A549 (cell line): Measurements from ENCODE around the gene CHST2. TPM values are rescaled to one million over a fixed set of nuclear protein-coding genes. Genes with fewer than 3 reads are reported as not detected.

Experiments
- ATAC-seq, 2 experiments: fragments of 200-7000 bp in 1 of 2; fragments of >200 bp in 1 of 2; cut with Nextera tagmentation in 1 of 2; cut with Tn5 transposase in 1 of 2; 3 replicates each; pipeline versions ENCODE4 v1.8.0 to v1.9.1; 2018 to 2020; ENCODE audit warnings: mild to moderate bottlenecking in 1 of 2, moderate library complexity in 1 of 2
- CTCF ChIA-PET: fragments of 300-600 bp; sonication (Branson Sonifier 250); formaldehyde crosslinking; extraction: SDS; loops from one replicate; lab custom pipeline; 2021; ENCODE audit warnings: antibody characterized with exemption, inconsistent platforms; lab: Yijun Ruan, JAX
- POLR2A ChIA-PET: fragments of 350-600 bp; formaldehyde crosslinking; extraction: SDS; loops from one replicate; lab custom pipeline; 2021; ENCODE audit warnings: antibody characterized with exemption, inconsistent platforms; lab: Yijun Ruan, JAX
- DNase-seq, 2 experiments: peaks; one replicate each; pipeline versions ENCODE4 v3.0.0 to v3.0.0-alpha.2; 2011 to 2016; ENCODE audit warnings: low read depth in 1 of 2, low spot score in 1 of 2
- FAIRE-seq: peaks from 2 replicates; lab custom pipeline; 2011; peaks lifted over from hg19 to GRCh38; lab: Jason Lieb, UNC
- H3K27ac ChIP-seq, 2 experiments: fragments of >200 bp; sonication (Bioruptor Twin); formaldehyde crosslinking; 3 replicates each; pipeline ENCODE4 v1.5.1; 2016 to 2017
- H3K4me1 ChIP-seq: fragments of >200 bp; sonication (Bioruptor Twin); formaldehyde crosslinking; 3 replicates; pipeline ENCODE4 v1.6.1; 2016
- H3K4me2 ChIP-seq: fragments of >200 bp; sonication (Bioruptor Twin); formaldehyde crosslinking; 3 replicates; pipeline ENCODE4 v1.6.1; 2016
- H3K4me3 ChIP-seq: fragments of >200 bp; sonication (Bioruptor Twin); formaldehyde crosslinking; 3 replicates; pipeline ENCODE4 v1.5.1; 2016
- H3K9me3 ChIP-seq: fragments of >200 bp; sonication (Bioruptor Twin); formaldehyde crosslinking; 3 replicates; pipeline ENCODE4 v1.6.1; 2016
- BHLHE40 ChIP-seq: IDR thresholded peaks from 2 replicates; pipeline ENCODE4 v1.6.1; 2012; ENCODE audit warnings: low read depth, low read length, inconsistent platforms
- CBX2 ChIP-seq: fragments of 200-600 bp; sonication (generic); IDR thresholded peaks from 2 replicates; pipeline ENCODE4 v1.6.1; 2016; ENCODE audit warnings: low read depth, mild to moderate bottlenecking, borderline replicate concordance
- CBX8 ChIP-seq: fragments of 200-600 bp; sonication (generic); IDR thresholded peaks from 2 replicates; pipeline ENCODE4 v1.6.1; 2016
- CHD2 ChIP-seq: fragments of 150-350 bp; IDR thresholded peaks from 2 replicates; pipeline ENCODE4 v1.6.1; 2014; ENCODE audit warnings: low read length; ENCODE audit not compliant: partially characterized antibody
- CHD4 ChIP-seq: fragments of 200-600 bp; sonication (generic); IDR thresholded peaks from 2 replicates; pipeline ENCODE4 v1.6.1; 2016; ENCODE audit warnings: antibody characterized with exemption, mild to moderate bottlenecking, borderline replicate concordance
- EHF ChIP-seq: fragments of 250-450 bp; sonication (Bioruptor Pico); IDR thresholded peaks from 2 replicates; pipeline ENCODE4 v1.5.0; 2020; ENCODE audit warnings: mild to moderate bottlenecking
- EHMT2 ChIP-seq: fragments of 200-600 bp; sonication (generic); IDR thresholded peaks from 2 replicates; pipeline ENCODE4 v1.6.1; 2016; ENCODE audit warnings: antibody characterized with exemption, low read depth, mild to moderate bottlenecking, moderate library complexity
- EP300 ChIP-seq, 2 experiments: fragments of >200 bp; sonication (Bioruptor Twin); formaldehyde crosslinking; IDR thresholded peaks; 2 replicates in 1 of 2; 3 replicates in 1 of 2; pipeline ENCODE4 v1.6.1; 2016 to 2017
- FOSB ChIP-seq: fragments of 250-450 bp; sonication (Bioruptor Pico); IDR thresholded peaks from 2 replicates; pipeline ENCODE4 v1.5.0; 2020; ENCODE audit warnings: mild to moderate bottlenecking, moderate library complexity
- KDM1A ChIP-seq: fragments of 200-600 bp; sonication (generic); IDR thresholded peaks from 2 replicates; pipeline ENCODE4 v1.6.1; 2016; ENCODE audit warnings: low read depth, mild to moderate bottlenecking
- MAFK ChIP-seq: fragments of 450-650 bp; IDR thresholded peaks from 2 replicates; pipeline ENCODE4 v1.6.1; 2014; ENCODE audit not compliant: partially characterized antibody
- PHF8 ChIP-seq: fragments of 200-600 bp; sonication (generic); IDR thresholded peaks from 2 replicates; pipeline ENCODE4 v1.6.1; 2016; ENCODE audit warnings: low read depth, mild to moderate bottlenecking, antibody characterized with exemption, moderate library complexity, borderline replicate concordance
- POLR2A ChIP-seq: IDR thresholded peaks from 2 replicates; pipeline ENCODE4 v1.6.1; 2012; ENCODE audit warnings: mild to moderate bottlenecking, low read length
- RARB ChIP-seq: fragments of 250-450 bp; sonication (Bioruptor Pico); IDR thresholded peaks from 2 replicates; pipeline ENCODE4 v1.8.0; 2021; ENCODE audit warnings: mild to moderate bottlenecking, moderate library complexity
- RCOR1 ChIP-seq: fragments of 150-350 bp; IDR thresholded peaks from 2 replicates; pipeline ENCODE4 v1.6.1; 2014; ENCODE audit warnings: antibody characterized with exemption, low read length, low read depth
- RNF2 ChIP-seq: fragments of 200-600 bp; sonication (generic); IDR thresholded peaks from 2 replicates; pipeline ENCODE4 v1.6.1; 2016; ENCODE audit warnings: low read depth, mild to moderate bottlenecking, antibody characterized with exemption, moderate library complexity, borderline replicate concordance
- SMC3 ChIP-seq: fragments of >200 bp; sonication (Bioruptor Twin); formaldehyde crosslinking; IDR thresholded peaks from 3 replicates; pipeline ENCODE4 v1.6.1; 2018; ENCODE audit warnings: inconsistent platforms
- SREBF2 ChIP-seq: fragments of 450-650 bp; IDR thresholded peaks from 2 replicates; pipeline ENCODE4 v1.6.1; 2014; ENCODE audit warnings: mild to moderate bottlenecking, moderate library complexity
- TP53 ChIP-seq: fragments of 250-450 bp; sonication (Bioruptor Pico); IDR thresholded peaks from 2 replicates; pipeline ENCODE4 v1.5.0; 2021; ENCODE audit warnings: mild to moderate bottlenecking, moderate library complexity
- ZC3H11A ChIP-seq: fragments of 450-650 bp; IDR thresholded peaks from 2 replicates; pipeline ENCODE4 v1.6.1; 2014; ENCODE audit warnings: antibody characterized with exemption, mild to moderate bottlenecking
- ZSCAN20 ChIP-seq: fragments of 250-450 bp; sonication (Bioruptor Pico); IDR thresholded peaks from 2 replicates; pipeline ENCODE4 v1.8.0; 2022; ENCODE audit warnings: mild to moderate bottlenecking, moderate library complexity
- WGBS: methylation state at CpG from one replicate; pipeline ENCODE4 v1.1.6; 2017; ENCODE audit errors: missing lambda C conversion rate; 5-methylcytosine and 5-hydroxymethylcytosine counted together
- polyA plus RNA-seq, 4 experiments: library from polyadenylated mRNA; depleted of rRNA in 3 of 4; stranded (reverse); fragments of >200 nt; fragmentation: RNase III in 1 of 4; extraction: RNeasy Plus Mini Kit Qiagen cat#74134 plus additional on column Dnase treatment in 1 of 4; gene quantifications; 2 replicates in 3 of 4; 3 replicates in 1 of 4; pipeline ENCODE4 v1.2.3, GENCODE V29; 2011 to 2017
- TF ChIP-seq, protein P1 (sequence below): IDR thresholded peaks from 2 replicates; pipeline ENCODE4 v1.6.1; 2012
- TF ChIP-seq, protein P2 (sequence below): fragments of 450-650 bp; IDR thresholded peaks from 2 replicates; pipeline ENCODE4 v1.6.1; 2014; ENCODE audit warnings: antibody characterized with exemption
- TF ChIP-seq, protein P3 (sequence below): fragments of 250-450 bp; sonication (Bioruptor Pico); IDR thresholded peaks from 2 replicates; pipeline ENCODE4 v1.5.0; 2020; ENCODE audit warnings: low read depth, mild to moderate bottlenecking, moderate library complexity
- TF ChIP-seq, protein P4 (sequence below): fragments of 150-350 bp; IDR thresholded peaks from 2 replicates; pipeline ENCODE4 v1.6.1; 2014; ENCODE audit warnings: low read depth, mild to moderate bottlenecking, low read length
- TF ChIP-seq, protein P5 (sequence below): fragments of >200 bp; sonication (Bioruptor Twin); formaldehyde crosslinking; IDR thresholded peaks from 3 replicates; pipeline ENCODE4 v1.6.1; 2016
- TF ChIP-seq, protein P6 (sequence below): IDR thresholded peaks from 2 replicates; pipeline ENCODE4 v1.6.1; 2012

Gene CHST2
- polyA plus RNA-seq, 2 of the 4 experiments (the other 2 are of a cell fraction): 0.04 to 0.26 TPM

DNA sequence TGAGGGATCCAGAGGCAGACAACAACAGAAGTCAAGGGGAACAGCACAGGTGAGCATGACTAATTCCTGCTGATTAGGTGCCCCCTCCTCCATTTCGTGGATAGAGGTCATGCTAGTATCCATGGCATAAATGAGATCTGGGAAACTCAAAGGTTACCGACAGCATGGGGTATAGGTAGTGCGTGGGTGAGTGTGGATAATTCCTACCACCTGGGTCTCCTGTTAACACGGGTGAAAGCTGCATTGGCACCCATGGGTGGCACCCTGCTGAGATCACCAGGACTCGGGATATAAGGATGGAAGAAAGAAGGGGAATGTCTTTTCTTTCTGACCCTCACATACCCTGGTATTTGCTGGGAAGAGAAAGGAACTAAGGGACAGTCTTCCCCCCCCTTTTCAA lies 14.4 kb upstream of the CHST2 start:
- FAIRE-seq: no peak
- Histone ChIP-seq H3K9me3 (0 out of 3 replicates have a peak, but pooled peaks cover 5% of the 10 kb centered on the region), H3K4me1 (no peaks in the 10 kb centered on the region), H3K4me2 (no peak overlapping the region), H3K27ac (no peak overlapping the region), H3K4me3 (no peak overlapping the region)
- ATAC-seq: no peak
- CTCF ChIA-PET: interaction anchor here (1.2 kb wide), 1 partner anchor 23 kb away, joined by 3 read pairs; no protein-coding TSS in a partner anchor
- POLR2A ChIA-PET: no interaction called here
- DNase-seq: no peak
- WGBS: 13% methylated on average over 5 of the region's 5 CpGs
- no peak for TF ChIP-seq CHD4
- no peak for TF ChIP-seq ZSCAN20
- no peak for TF ChIP-seq FOSB (CRISPR knock-in tag)
- TF ChIP-seq POLR2A: no peak
- TF ChIP-seq EHF: no peak
- TF ChIP-seq CBX2: no peak
- TF ChIP-seq, protein P1, sequence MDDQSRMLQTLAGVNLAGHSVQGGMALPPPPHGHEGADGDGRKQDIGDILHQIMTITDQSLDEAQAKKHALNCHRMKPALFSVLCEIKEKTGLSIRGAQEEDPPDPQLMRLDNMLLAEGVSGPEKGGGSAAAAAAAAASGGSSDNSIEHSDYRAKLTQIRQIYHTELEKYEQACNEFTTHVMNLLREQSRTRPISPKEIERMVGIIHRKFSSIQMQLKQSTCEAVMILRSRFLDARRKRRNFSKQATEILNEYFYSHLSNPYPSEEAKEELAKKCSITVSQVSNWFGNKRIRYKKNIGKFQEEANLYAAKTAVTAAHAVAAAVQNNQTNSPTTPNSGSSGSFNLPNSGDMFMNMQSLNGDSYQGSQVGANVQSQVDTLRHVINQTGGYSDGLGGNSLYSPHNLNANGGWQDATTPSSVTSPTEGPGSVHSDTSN: no peak
- no peak for TF ChIP-seq SMC3
- TF ChIP-seq TP53 (CRISPR knock-in tag): no peak

DNA sequence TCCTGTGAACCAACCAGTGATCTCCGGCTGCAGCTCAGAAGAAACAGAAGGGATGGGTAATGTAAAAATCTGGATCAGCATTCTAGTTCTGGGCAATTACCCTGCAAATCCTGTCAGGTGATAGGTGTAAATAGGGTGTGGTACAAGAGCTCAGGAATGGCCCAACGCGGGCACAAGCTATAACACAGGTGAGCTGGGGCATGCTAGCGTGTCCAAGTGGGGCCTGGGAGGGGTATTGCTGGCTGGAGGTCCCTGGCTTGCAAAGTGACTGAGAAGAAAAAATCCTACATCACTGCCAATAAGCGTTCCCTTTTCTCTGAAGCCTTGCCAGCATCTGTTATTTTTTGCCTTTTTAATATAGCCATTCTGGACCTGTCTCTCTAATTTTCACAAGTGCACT lies 9.7 kb upstream of the CHST2 start:
- WGBS: 48% methylated on average over 5 of the region's 5 CpGs

DNA sequence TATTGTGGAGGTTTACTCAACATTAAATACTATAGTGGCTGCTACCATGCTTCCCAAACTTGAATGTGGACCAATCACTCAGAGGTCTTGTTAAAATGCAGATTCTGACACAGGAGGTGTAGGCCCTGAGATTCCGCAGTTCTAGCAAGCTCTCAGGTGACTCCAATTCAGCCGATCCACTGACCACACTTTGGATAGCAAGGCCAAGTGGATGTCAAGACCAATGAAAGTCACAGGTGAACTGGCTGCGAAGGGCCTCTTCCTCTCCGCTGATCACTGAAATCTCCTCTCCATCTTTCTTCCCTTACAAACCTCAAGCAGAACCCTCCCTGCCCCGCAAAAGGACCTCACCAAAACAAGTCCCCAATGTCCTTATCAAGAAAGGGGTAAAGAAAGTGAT lies 9.2 kb upstream of the CHST2 start:
- WGBS: 60% methylated on average over 5 of the region's 5 CpGs

More for the DNA sequence above, 9.7 kb upstream of the CHST2 start:
- no peak overlapping the region for H3K27ac ChIP-seq
- 0 out of 3 replicates have a peak, but pooled peaks cover 5% of the 10 kb centered on the region for H3K9me3 ChIP-seq
- FAIRE-seq: no peak
- no peak for DNase-seq
- H3K4me1 ChIP-seq: no peaks in the 10 kb centered on the region
- H3K4me2 ChIP-seq: no peak overlapping the region
- no peak overlapping the region for H3K4me3 ChIP-seq
- ChIA-PET POLR2A (no interaction called here), CTCF (interaction anchor here (0.6 kb wide), 1 partner anchor 1464 kb away, joined by 3 read pairs; no protein-coding TSS in a partner anchor)
- no peak for ATAC-seq
- no peak for TF ChIP-seq CHD2
- TF ChIP-seq, protein P2, sequence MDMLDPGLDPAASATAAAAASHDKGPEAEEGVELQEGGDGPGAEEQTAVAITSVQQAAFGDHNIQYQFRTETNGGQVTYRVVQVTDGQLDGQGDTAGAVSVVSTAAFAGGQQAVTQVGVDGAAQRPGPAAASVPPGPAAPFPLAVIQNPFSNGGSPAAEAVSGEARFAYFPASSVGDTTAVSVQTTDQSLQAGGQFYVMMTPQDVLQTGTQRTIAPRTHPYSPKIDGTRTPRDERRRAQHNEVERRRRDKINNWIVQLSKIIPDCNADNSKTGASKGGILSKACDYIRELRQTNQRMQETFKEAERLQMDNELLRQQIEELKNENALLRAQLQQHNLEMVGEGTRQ: no peak
- TF ChIP-seq, protein P3, sequence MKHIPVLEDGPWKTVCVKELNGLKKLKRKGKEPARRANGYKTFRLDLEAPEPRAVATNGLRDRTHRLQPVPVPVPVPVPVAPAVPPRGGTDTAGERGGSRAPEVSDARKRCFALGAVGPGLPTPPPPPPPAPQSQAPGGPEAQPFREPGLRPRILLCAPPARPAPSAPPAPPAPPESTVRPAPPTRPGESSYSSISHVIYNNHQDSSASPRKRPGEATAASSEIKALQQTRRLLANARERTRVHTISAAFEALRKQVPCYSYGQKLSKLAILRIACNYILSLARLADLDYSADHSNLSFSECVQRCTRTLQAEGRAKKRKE (CRISPR knock-in tag): no peak
- no peak for TF ChIP-seq PHF8
- TF ChIP-seq SREBF2: no peak
- TF ChIP-seq KDM1A: no peak
- TF ChIP-seq RARB: no peak
- TF ChIP-seq EHF: no peak
- no peak for TF ChIP-seq EHMT2
- TF ChIP-seq, protein P4, sequence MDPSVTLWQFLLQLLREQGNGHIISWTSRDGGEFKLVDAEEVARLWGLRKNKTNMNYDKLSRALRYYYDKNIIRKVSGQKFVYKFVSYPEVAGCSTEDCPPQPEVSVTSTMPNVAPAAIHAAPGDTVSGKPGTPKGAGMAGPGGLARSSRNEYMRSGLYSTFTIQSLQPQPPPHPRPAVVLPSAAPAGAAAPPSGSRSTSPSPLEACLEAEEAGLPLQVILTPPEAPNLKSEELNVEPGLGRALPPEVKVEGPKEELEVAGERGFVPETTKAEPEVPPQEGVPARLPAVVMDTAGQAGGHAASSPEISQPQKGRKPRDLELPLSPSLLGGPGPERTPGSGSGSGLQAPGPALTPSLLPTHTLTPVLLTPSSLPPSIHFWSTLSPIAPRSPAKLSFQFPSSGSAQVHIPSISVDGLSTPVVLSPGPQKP: no peak

More for the DNA sequence above, 9.2 kb upstream of the CHST2 start:
- FAIRE-seq: no peak
- ChIA-PET CTCF (interaction anchor here (0.6 to 0.8 kb wide), 2 partner anchors 11 to 1465 kb away, joined by 3 read pairs; no protein-coding TSS in a partner anchor), POLR2A (no interaction called here)
- no peak for TF ChIP-seq CHD4
- TF ChIP-seq EP300 (IDR thresholded peaks at IDR 0.05): no peak
- TF ChIP-seq ZC3H11A: no peak
- no peak for TF ChIP-seq CBX8
- TF ChIP-seq, protein P5, sequence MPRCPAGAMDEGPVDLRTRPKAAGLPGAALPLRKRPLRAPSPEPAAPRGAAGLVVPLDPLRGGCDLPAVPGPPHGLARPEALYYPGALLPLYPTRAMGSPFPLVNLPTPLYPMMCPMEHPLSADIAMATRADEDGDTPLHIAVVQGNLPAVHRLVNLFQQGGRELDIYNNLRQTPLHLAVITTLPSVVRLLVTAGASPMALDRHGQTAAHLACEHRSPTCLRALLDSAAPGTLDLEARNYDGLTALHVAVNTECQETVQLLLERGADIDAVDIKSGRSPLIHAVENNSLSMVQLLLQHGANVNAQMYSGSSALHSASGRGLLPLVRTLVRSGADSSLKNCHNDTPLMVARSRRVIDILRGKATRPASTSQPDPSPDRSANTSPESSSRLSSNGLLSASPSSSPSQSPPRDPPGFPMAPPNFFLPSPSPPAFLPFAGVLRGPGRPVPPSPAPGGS: no peak
- no peak for TF ChIP-seq SREBF2
- no peak for TF ChIP-seq BHLHE40
- TF ChIP-seq, protein P6, sequence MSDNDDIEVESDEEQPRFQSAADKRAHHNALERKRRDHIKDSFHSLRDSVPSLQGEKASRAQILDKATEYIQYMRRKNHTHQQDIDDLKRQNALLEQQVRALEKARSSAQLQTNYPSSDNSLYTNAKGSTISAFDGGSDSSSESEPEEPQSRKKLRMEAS: no peak
- TF ChIP-seq RCOR1: no peak
- no peak for TF ChIP-seq RNF2
- TF ChIP-seq MAFK: no peak
- H3K9me3 ChIP-seq: 0 out of 3 replicates have a peak, but pooled peaks cover 1% of the 10 kb centered on the region
- H3K4me2 ChIP-seq: no peak overlapping the region
- no peak overlapping the region for H3K4me3 ChIP-seq
- no peak for DNase-seq
- no peak overlapping the region for H3K27ac ChIP-seq
- no peak for ATAC-seq
- H3K4me1 ChIP-seq: no peaks in the 10 kb centered on the region
